SIG-M5 treated with dmso at 0.1 percent for 504 hours (cell line): ENCODE data around the gene NRXN3.

Experiments used
- DNase-seq: peaks from one replicate; lab custom pipeline; 2025; ENCODE audit not compliant: unreplicated experiment; lab: John Stamatoyannopoulos, UW

Gene NRXN3

DNA sequence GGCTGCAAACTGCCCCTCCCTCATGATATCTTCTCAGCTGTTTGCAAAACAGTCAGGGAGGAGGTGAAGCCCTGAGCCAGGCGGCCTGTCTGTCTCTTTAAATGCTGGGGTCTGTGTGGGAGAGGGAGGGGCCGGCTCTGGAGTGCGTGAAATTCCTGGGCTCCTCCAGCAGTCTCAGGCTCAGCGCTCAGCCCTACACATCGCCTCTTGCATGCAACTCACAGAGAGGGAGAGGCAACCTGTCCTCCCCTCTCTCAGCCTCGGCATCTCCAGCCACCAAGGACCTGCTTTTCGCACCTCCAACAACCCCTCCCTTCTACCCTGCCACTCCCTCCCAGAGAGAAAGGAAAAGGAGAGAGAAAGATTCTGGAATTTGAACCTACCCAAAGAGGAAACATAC lies at the start of gene NRXN3:
NRXN3 (plus strand) TSS at position 171 of the 400 bp plus-strand sequence. CDS start 72,721 bp downstream, outside the sequence.
- DNase-seq: no peak

DNA sequence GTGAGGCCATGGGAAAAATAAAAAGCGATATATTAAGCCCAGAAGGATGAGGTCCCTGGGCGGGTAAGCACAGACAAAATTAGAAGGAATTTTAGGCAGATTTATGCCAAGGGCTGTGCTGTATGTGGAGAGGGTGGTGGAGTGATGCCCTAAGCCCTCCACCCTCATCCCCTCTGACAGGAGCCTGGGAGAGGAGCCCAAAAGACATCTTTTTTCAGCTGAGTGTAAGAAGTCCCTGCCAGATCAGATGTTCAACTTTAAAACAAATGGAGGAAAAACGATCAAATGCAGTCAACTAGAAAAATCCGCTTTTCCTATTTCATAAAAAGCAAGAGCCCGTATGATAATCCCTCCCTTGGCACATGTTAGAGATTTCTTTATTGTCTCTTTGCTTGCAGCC lies 47.7 kb upstream of the NRXN3 start:
- DNase-seq: no peak

DNA sequence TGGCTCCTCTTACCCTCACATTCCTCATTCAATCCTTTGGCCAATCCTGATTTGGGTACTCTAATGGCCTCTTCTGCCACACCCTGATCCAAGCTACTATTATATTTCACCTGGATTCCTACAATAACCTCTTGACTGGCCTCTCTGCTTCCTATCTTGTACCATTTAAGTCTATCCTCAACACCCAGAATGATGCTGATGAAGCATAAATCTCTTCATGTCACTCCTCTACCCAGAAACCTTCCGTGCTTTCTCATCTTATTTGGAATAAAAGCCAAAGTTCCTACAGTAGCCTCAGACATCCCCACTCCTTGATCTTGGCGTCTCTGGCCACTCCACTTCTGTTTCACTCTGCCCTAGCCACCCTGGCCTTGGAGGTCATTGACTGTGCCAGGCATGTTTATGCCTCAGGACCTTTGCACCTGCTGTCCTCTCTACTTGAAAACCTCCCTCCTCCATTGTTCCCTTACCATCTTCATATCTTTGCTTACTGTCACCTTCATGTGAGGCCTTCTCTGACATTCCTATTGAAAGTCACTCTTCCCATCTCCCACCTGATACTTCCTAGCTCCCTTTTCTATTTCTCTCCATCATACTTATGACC lies 46.4 kb upstream of the NRXN3 start:
- no peak for DNase-seq

DNA sequence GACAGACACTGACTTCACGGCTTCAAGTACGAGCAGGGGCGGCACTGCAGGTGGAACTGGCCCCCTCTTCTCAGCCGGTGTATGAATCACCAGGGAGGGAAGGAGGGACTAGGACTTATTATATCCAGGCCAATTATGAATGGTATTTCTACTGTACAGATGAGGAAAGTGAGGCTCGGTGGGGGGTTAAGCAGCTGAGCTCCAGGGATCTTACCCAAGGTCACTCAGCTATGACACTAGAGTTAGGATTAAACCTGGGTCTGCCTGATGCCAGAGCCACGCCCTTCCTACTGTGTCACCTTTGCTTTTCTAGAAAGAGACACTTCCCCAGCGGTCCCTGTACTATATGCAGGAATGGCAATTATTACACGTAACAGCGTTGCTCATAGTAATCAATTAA lies 42.2 kb upstream of the NRXN3 start:
- DNase-seq: no peak

DNA sequence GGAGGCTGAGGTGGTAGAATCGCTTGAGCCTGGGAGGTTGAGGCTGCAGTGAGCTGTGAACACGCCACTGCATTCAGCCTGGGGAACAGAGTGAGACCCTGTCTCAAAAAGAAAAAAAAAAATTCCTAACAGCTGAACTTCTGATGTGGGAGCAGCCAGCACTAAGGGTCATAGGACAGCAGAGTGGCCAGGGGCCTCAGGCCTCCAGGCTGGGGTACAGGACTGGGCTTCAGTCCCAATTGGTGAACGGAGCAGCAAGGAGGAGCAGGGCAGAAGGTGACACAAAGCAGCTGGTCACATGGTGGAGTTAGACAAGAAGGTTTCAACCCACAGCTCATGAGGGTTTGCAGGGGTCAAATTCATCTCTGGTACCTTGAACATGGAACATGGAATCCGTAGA lies 40.8 kb upstream of the NRXN3 start:
- DNase-seq: no peak

DNA sequence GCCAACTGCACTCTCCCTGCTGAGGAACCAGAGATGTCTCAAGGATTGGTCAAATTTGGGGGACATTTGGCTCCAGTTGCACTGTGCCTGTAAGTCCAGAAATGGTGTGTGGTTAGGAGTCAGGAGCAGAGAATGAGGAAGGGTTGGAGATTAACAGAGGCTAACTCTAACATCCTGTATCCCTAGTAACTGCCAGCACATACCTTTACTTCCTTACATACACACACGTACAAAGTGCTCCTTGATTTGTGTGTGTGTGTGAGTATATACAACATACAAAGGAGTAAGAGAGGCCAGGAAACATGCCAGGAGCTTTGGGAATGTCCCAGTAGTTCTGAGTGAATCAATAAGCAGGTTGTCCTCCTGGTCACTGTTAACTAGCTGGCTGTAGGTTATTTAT lies 39.8 kb upstream of the NRXN3 start:
- no peak for DNase-seq

DNA sequence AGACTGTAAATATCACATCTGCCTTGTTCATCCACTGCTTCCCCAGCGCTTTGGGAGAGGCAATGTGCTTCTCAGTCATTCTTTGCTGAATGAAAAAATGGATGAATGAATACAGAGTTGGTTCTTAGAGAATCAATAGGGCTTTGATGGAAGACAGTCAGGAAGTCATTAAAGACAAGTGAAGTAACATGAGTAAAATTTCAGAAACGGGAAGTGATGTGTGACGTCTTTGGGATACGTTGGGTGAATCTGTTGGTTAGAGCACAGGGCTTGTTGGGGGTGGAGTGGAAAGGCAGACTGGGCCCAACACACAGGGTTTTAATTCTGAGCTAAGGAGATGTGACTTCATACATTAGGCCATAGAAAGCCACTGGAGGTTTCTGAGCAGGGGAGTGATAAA lies 39.0 kb upstream of the NRXN3 start:
- DNase-seq: peak; percentile 52

DNA sequence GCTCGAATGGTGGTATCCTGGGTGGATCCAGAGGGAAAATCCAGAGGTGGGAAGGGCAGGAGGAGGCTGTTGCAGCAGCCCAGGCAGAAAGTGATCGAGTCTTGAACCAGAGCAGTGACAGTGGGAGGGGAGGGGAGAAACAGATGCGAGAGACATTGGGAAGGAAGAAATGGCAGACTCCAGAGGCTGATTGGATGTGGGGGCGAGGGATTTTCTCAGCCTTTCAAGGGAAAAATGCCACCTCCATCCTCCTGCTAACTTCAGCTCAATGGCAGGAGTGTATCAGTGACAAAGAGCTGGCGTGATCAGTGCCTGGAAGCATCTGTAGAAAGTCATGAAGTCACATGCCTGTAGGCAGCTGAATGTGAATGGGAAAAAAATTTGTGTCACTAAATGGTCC lies 38.6 kb upstream of the NRXN3 start:
- no peak for DNase-seq

DNA sequence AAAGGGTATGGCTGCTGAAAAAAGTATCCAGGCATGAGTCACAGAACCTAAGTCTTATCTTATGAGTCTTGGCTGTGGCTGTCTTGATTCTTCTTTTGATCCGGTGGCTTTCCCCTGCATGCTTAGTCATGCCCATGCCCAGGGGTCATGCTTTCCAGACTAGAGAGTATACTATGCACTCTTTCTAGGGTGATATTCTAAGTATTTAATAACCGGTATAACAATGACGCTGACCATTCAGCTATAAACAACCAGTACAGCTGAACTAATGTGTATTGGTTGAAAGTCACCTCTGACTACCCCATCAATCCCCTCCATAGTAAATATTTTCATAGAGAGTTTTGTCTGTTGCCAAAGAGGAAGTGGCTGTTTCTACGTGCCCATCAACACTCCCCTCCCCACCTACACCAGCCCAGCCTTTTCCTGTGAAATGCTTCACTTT lies 34.7 kb upstream of the NRXN3 start:
- DNase-seq: peak; percentile 14

DNA sequence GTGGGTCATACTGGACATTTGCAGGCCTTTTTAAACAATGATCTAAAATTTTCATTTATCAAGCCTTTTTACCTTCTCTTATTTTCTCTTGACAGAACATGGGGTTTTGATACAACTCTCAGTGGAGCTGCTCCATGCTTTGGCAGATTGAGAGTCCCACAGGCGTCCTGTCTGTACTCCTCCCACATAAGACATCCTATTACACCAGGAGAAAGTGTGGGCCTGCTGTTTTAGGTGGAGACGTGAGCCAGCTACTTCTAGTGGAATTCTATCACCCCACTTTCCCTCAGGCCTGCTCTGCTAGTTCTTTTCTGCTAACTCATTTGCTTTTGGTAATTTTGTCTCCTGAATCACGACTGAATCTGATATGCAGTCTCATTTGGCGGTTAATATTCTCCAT lies 33.5 kb upstream of the NRXN3 start:
- no peak for DNase-seq

DNA sequence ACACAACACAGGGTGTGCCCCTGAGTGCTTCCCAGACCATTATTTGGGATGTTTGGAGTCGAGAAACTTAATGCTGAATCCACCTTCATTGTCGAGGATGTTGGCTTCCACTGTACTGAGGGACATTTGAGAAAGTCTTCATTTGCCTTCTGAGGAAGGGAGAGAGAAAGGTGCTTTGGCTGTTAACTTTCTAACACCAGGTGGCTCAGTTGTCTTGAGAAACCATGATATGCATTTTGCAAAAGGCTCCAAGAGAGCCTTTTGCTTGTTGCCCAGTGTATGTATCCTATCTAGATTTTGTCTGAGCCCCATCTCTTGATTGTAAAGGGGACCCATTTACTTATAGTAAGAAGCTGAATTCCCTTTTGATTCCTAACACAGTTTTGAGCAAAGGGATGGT lies 28.6 kb upstream of the NRXN3 start:
- DNase-seq: no peak

DNA sequence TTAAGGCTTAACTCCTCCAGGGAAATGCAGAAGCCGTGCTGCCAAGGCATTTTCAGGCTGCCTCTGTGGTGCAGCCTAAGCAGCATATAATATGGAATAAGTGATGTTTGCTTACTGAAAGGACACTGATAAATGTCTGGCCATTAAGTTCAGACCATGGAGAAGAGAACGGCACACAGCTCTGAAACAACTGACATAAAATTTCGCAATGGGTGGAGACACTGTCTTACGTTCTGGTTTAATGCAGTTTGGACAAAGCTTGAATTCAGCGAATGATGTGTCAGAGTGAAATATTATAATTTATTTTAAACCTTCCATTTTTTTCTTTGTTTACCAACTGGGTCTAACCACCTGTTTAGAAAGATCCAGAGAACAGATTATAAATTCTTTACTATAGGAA lies 27.2 kb upstream of the NRXN3 start:
- DNase-seq: no peak

DNA sequence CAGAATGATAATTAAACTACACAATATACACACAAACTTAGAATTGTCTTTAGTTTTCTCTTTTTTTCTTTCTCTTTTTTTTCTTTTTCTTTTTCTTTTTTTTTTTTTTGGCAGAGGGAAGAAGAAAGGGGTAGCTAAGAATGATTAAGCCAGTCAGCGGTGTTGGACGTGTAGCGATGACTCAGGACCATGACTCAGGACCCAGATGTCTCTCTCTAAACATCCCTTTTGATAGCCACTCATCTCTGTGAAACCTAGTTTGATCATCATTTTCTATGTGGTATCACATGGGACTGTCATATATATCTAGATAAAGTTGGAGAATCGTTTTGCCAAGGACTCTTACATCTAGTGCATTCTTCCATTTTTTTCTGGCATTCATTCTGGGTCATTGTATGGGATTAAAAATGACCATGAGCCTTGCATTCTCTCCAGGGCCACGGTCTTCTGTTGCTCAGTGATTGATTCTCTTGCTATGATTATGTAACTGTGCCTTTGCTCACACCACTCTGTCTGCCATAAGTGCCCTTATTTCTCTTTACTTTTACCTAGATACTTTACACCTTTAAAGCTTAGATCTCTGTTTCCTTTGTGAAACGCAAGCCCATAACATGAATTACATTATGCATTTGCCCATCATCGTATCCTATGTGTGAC lies 26.6 kb upstream of the NRXN3 start:
- peak; percentile 5 for DNase-seq

DNA sequence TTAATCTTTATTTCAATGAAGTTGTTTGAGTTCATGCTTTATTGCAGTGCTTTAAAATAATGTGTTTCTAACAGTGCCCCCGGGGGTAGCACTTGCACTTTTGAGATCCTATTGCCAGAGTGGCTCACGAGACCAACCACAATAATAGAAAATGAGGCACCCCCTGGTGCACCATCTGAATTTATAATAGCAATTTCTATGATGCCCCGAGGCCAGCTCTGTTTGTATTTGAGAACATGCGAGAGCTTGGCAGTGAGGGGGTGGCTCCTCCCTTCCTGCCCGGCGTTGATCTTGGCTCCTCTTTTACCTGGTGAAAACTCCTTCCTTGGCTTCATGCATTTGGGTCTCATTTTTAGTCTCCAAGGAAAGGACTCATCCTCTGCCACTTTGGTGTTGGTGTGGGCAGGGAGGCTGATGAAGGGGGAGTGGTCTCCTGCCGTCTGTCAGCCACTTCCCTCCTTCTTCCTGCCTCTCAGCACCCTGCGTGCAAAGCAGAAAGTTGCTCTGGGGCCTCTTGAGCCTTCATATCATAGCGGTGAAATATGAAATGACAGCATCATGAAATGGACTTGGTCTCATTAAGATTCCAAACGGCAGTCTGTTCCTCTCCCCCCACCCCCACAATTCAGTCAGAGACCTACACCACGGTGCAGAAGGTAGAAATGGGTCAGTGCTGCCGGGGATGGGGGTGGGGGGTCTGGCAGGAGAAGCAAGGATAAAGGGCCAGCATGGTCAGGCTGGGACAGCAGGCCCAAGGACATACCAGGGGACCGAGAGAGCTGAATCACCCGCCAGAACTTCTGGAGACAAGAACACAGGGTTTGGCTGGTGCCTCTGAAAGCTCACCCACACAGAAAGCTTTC lies 17.7 kb upstream of the NRXN3 start:
- no peak for DNase-seq

DNA sequence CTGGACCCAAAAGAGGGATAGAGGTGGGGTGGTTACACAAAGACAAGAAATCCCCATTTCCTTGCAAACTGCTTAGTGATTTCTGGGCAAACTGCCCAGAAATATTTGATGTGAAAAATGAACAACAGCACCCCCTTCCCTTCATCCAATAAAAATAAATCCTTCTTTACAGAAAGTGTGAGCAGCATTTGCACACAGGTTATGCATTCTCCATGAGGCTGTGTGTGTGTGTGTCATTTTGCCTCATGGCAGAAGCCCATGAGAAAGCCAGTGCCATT lies 17.2 kb upstream of the NRXN3 start:
- no peak for DNase-seq

DNA sequence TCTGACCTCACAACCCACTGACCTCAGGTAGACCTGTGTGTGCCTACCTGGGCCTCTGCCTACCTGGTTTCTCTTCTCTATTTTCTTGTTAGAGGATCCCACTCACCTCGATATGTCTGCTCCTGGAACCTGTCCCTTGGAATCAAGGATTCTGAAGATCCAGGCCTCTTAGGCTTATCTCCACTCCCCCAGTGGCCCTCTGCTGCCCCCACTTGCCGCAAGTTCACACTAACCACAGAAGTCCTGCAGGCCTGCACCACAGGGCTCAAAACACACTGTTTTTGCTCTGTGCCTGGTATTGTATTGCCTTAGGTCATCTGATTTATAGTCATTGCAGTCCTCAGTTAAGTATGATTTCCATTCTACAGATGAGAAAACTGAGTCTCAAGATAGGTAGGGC lies 15.3 kb upstream of the NRXN3 start:
- no peak for DNase-seq

DNA sequence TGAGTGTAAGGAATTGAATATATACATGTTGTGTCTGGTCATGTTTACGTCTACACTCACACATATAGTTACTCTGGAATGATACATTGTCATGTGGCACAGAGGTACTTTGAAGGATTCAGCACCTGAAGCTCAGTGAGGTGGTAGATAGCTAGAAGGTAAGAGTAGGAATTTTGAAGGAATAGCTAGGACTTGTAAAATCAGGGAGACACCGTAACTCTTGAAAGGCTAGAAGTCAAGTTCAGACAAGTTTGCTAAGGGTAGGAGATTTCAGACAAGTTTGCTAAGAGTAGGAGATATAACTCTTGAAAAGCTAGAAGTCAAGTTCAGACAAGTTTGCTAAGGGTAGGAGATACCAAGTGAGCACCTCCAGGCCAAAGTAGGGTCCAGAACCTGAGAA lies 14.0 kb upstream of the NRXN3 start:
- no peak for DNase-seq

DNA sequence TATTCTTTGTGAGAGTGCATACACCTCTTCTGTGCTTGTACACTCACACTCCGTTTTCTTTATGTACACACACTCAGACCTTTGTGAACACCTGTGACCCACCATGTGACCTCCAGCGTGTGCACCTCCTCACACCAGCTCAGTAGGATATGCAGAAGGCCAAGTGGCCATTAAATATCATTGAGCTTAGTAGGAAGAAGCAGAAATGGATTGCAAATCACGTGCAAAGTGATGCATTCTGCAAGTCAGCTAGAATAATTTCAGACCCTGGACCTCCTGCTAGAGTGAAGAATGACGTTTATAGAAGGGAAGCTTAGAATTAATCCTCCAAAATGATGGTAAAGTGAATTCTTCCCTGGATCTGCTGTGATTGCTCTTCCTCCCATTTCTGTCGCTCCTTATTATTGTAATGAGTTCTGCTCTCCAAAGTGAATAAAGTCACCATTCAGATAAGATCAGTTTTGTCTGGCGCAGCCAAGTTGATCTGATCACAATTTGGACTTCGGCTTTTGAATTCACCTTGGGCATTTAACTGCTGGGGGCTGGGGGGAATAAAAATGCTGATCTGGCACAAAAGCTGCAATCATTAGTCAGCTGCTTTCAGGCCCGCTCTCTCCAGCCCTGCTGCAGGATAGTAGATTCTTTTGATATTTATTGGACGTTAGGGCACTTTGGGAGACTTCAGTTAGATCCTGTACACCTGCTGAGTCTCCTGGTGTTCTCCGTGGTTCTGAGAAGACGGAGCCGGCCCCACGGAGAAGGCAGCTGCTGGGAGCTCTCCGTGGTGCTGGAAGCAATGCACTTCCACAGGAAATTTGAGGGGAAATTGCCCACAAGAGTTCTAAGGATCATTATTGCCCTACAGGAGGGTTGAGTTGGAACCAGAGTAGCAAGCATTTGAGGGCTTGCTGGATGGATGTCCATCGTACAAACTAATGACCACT lies 12.4 kb upstream of the NRXN3 start:
- peak; percentile 7 for DNase-seq

DNA sequence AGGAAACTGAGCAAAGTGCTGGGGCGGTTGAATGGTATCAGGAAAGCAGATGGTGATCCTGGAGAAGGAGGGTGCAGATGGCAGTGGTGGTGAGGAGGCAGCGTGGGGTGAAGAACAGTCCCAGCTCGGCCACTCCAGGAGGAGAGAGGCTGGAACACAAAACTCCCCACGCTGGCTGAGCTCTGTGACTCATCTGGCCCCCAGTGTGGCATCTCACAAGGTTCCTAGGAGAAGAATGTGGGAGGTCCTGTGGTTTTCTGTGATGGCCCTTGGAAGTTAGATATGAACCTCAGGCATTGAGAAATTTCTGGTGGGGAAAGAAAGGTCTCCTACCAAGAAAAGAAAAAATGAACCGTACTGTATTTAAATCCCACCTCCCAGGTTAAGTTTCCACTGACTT lies 8.0 kb upstream of the NRXN3 start:
- DNase-seq: peak; percentile 83

DNA sequence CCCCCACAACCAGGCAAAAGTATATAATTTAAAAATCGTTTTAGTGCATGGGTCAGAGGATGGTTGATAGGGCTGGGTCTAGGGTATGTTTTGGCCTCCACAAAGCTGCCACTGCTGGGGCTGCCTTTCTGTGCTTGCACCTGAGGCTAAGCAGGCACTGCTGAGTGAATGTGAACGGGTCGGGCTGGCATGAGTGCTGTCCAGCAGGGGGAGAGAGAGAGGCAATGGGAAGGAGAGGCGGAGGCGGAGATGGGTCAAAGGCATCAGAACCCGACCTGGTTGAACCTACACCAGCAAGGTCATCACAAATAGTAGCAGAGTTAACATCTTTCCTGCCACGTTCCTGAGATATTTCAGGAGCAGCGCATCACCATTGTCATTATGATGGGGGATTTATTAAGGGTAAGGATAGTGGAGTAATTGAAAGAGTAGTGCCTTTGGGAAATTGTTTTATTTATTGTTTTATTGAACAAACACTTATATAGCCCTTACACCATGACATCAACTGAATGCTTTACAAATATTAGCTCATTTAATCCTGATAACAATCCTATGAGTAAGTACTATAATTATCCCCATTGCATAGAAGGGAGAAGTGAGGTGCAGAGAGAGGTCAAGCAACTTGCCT lies 5.8 kb upstream of the NRXN3 start:
- peak; percentile 34 for DNase-seq

DNA sequence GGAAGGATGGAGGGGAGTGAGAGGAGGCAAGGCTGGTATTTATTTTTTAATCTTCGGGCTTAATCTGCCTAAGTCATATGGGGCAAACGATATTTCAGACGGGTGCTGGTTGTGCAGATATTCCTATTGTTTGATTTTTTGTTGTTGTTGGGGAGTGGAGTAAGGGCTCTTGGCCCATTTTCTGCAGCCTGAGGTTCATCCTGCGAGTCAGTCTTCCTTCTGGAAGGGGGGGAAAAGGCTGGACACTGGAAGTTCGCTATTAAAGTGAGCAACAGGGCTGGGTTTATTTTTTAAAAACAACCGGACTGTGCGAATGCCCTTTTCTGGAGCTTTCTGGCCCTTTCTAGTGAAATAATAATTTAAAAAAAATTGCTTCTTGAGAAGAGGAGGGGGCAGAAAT lies 2.3 kb downstream of the NRXN3 start:
- DNase-seq: no peak
